Endometrium (tissue), 2 donors: ENCODE results near the gene TAGAP.
"Not testable (repeated sequence)": the region's sequence is repeated elsewhere in the genome, so short reads cannot be mapped to it uniquely, and the experiment has no call there.

Experiments used
- FAIRE-seq: peaks from 2 replicates; lab custom pipeline; 2012; peaks lifted over from hg19 to GRCh38; lab: Jason Lieb, UNC
- donor health status: control.
- donor health status: control.

TAGAP gene

GRCh38 chr6:159010037-159010612, 34.7 kb downstream of the TAGAP start:
- not testable (repeated sequence) for FAIRE-seq

DNA sequence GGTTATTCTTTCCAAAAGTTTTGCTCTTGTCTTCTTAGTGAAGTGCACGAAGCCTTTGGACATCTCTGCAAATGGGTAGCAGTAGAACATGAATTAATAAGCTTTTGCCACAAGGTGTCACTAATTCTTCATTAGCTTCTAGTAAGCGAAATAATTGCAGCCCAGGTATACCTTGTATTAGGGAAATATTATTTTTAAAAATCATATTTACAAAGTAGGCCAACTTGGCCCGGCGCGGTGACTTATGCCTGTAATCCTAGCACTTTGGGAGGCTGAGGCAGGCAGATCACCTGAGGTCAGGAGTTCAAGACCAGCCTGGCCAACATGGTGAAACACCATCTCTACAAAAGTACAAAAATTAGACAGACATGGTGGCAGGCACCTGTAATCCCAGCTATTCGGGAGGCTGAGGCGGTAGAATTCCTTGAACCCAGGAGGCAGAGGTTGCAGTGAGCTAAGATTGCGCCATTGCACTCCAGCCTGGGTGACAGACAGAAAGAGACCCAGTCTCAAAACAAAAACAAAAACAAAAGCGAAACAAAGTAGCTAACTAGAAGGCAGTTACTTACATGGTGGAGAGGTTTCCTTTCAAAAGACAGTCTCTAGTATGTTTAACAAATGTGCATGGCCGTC, 36.0 kb downstream of the TAGAP start:
- no peak for FAIRE-seq

- no peak for FAIRE-seq
Observed at GRCh38 chr6:159007510-159007909, 37.3 kb downstream of the TAGAP start.

- FAIRE-seq, result no peak
Observed at GRCh38 chr6:159005436-159005835, 39.4 kb downstream of the TAGAP start.

GRCh38 chr6:159004592-159004991, 40.2 kb downstream of the TAGAP start:
- FAIRE-seq, result no peak

GRCh38 chr6:159002432-159003155, 42.2 kb downstream of the TAGAP start:
- no peak for FAIRE-seq

GRCh38 chr6:158999666-159000403, 45.0 kb downstream of the TAGAP start, which contains the start of gene RSPH3:
RSPH3 (minus strand) TSS chr6:159000202; CDS start chr6:158999550, 652 bp downstream.
- peak; percentile 57 for FAIRE-seq

GRCh38 chr6:158999154-158999665, 45.6 kb downstream of the TAGAP start:
- FAIRE-seq, result no peak

DNA sequence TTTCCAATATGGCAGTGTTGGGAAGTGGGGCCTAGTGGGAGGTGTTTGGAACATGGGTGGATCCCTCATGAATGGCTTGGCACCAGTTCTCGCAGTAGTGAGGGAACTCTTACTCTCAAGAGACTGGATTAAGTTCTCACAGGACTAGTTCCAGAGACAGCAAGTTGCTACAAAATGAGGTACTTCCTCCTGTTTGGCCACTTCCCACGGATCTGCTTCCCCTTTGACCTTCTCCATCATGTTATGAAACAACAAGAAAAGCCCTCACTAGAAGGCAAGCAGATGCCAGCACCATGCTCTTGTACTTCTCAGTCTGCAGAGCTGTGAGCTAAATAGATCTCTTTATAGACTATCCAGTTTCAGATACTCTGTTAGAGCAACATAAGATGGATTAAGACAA, 47.9 kb downstream of the TAGAP start:
- FAIRE-seq, result no peak

DNA sequence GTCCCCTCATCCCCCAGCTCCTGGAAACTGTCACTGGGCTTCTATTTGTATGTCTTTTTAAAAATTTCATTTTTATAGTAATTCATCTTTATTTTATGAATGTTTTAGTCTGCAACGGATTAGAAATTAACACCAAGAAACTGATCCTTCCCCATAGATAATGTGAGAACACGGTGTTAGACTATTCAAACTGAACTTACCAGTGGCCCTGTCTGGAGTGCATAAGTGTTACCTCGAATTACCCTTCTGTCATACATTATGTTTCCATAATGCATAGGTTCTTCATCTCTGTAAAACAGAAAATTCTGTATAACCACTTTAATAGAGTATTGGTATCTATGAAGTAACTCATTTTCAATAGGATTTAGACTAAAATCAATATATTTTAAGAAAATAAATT, 51.2 kb downstream of the TAGAP start:
- FAIRE-seq, result no peak

- FAIRE-seq, result no peak
Observed at GRCh38 chr6:158991017-158991723, 53.6 kb downstream of the TAGAP start.

DNA sequence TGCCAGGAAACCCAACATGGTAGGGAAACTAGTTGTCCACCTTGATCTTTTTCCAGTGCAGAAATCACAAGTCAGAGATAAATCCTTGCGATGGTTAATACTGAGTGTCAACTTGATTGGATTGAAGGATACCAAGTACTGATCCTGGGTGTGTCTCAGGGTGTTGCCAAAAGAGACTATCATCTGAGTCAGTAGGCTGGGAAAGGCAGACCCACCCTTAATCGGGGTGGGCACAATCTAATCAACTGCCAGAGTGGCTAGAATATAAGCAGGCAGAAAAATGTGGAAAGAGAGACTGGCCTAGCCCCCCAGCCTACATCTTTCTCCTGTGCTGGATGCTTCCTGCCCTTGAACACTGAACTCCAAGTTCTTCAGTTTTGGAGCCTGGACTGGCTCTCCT, 55.1 kb downstream of the TAGAP start:
- FAIRE-seq, result not testable (repeated sequence)

DNA sequence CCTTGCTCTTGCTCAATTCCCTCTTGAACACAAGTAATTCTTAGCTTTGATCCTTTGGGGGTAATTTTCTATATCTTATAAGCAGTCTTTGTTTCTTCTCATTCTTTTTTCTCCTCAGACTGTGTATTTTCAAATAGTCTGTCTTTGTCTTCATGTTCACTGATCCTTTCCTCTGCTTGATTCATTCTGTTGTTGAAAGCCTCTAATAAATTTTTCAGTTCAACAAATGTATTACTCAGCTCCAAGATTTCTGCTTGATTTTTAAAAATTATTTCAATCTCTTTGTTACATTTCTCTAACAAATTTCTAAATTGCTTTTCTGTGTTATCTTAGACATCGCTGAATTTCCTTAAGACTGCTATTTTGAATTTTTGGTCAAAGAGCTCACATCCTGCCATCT, 56.3 kb downstream of the TAGAP start:
- no peak for FAIRE-seq

- FAIRE-seq, result no peak
Observed at GRCh38 chr6:158987657-158988056, 57.1 kb downstream of the TAGAP start.
